AG04450 (cell line): ENCODE results near the gene ZC3H13. TPM values are rescaled to one million over a fixed set of nuclear protein-coding genes. Genes with fewer than 3 reads are reported as not detected.
"Not testable (repeated sequence)": the region's sequence is repeated elsewhere in the genome, so short reads cannot be mapped to it uniquely, and the experiment has no call there.

Experiments
- CTCF ChIA-PET: fragments of 300-600, 350-600 bp; formaldehyde crosslinking; extraction: SDS; loops from one replicate; lab custom pipeline; 2022; ENCODE audit warnings: antibody characterized with exemption, inconsistent platforms; lab: Charles Lee
- POLR2A ChIA-PET: fragments of 350-600 bp; formaldehyde crosslinking; extraction: SDS; loops from one replicate; lab custom pipeline; 2021; ENCODE audit warnings: antibody characterized with exemption, inconsistent platforms; lab: Yijun Ruan, JAX
- DNase-seq: peaks from one replicate; pipeline ENCODE4 v3.0.0-alpha.2; 2011; ENCODE audit warnings: low read depth, low spot score
- H3K27ac ChIP-seq: one replicate; pipeline ENCODE4 v1.5.1; 2012; ENCODE audit warnings: low read depth, low read length, control low read depth
- H3K27me3 ChIP-seq: one replicate; pipeline ENCODE4 v1.6.0; 2012; ENCODE audit warnings: low read length; ENCODE audit not compliant: control insufficient read depth, insufficient read depth
- H3K4me3 ChIP-seq: 2 replicates; pipeline ENCODE4 v1.5.1; 2011; ENCODE audit warnings: mild to moderate bottlenecking, low read depth, low read length, control low read depth
- H3K9me3 ChIP-seq: 2 replicates; pipeline ENCODE4 v1.5.1; 2012; ENCODE audit warnings: low read length; ENCODE audit not compliant: control insufficient read depth, insufficient read depth
- polyA plus RNA-seq: library from polyadenylated mRNA; depleted of rRNA; stranded (reverse); fragments of >200 nt; gene quantifications from 2 replicates; pipeline ENCODE4 v1.2.3, GENCODE V29; 2011
- TF ChIP-seq, protein P1 (sequence below): IDR thresholded peaks from 2 replicates; pipeline ENCODE4 v1.5.1; 2011; ENCODE audit warnings: low read depth, low read length, control low read depth, inconsistent platforms

ZC3H13 gene
- polyA plus RNA-seq, 1 experiment = 10.6 TPM

DNA sequence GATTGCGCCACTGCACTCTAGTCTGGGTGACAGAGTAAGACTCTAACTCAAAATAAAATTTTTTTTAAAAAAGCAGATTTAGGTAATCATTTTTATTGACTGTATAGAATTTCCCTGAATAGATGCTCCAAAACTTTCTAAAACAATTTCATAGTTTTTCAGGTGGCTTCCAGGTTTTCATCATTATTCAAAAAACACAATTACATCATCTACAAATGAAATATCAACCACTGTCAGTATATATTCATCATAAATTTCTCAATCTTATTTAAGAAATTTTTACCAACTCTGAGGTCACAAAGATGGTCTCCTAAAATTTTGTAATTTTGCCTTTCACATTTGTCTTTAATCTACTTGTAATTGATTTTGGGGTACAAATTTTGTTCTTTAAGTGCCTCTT lies 48.1 kb downstream of the ZC3H13 start:
- no peak for DNase-seq
- no peaks in the 10 kb centered on the region for H3K9me3 ChIP-seq
- H3K27me3 ChIP-seq = no peaks in the 10 kb centered on the region
- CTCF ChIA-PET = no interaction called here
- TF ChIP-seq, protein P1, sequence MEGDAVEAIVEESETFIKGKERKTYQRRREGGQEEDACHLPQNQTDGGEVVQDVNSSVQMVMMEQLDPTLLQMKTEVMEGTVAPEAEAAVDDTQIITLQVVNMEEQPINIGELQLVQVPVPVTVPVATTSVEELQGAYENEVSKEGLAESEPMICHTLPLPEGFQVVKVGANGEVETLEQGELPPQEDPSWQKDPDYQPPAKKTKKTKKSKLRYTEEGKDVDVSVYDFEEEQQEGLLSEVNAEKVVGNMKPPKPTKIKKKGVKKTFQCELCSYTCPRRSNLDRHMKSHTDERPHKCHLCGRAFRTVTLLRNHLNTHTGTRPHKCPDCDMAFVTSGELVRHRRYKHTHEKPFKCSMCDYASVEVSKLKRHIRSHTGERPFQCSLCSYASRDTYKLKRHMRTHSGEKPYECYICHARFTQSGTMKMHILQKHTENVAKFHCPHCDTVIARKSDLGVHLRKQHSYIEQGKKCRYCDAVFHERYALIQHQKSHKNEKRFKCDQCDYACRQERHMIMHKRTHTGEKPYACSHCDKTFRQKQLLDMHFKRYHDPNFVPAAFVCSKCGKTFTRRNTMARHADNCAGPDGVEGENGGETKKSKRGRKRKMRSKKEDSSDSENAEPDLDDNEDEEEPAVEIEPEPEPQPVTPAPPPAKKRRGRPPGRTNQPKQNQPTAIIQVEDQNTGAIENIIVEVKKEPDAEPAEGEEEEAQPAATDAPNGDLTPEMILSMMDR = no peak
- H3K4me3 ChIP-seq = no peak overlapping the region
- H3K27ac ChIP-seq = no peak overlapping the region
- POLR2A ChIA-PET = no interaction called here

DNA sequence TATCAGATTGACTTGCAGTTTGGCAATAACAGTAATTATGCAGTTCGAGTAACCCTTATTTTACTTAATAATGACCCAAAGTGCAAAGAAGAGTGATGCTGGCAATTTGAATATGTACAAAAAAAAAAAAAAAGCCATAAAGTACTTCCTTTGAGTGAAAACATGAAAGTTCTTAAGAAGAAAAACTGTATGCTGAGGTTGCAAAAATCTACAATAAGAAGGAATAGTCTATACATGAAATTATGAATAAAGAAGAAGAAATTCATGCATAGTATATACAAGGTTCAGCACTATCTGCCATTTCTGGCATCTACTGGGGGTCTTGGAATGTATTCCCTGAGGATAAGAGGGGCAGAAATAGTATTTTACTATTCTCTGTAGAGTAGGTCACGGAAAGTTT lies 55.9 kb downstream of the ZC3H13 start:
- no peak overlapping the region for H3K27ac ChIP-seq
- TF ChIP-seq, protein P1 = no peak
- no peaks in the 10 kb centered on the region for H3K9me3 ChIP-seq
- DNase-seq = no peak
- no peak overlapping the region for H3K4me3 ChIP-seq
- no peaks in the 10 kb centered on the region for H3K27me3 ChIP-seq
- POLR2A ChIA-PET = no interaction called here
- CTCF ChIA-PET = no interaction called here

DNA sequence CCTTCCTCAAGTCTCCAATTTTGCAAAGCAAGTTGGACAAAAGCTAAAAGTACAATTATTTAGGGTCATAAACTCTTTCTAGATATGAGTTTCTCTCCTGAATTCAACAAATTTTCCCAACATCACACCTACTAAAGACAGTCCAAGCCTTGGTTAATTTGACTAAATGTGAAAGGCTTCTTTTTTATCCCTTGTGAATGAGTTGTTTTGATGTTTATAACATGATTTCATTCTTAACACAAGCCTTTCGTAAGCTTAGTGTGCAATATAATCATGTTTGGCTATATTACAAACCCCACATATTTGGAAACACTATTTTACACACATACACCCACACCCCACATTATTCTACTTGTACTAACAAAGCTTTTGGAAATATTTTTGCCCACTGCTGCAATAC lies 57.3 kb downstream of the ZC3H13 start:
- H3K27me3 ChIP-seq = no peaks in the 10 kb centered on the region
- no peak overlapping the region for H3K4me3 ChIP-seq
- ChIA-PET CTCF (no interaction called here), POLR2A (no interaction called here)
- H3K9me3 ChIP-seq = no peaks in the 10 kb centered on the region
- DNase-seq = no peak
- H3K27ac ChIP-seq = no peak overlapping the region
- TF ChIP-seq, protein P1 = no peak

DNA sequence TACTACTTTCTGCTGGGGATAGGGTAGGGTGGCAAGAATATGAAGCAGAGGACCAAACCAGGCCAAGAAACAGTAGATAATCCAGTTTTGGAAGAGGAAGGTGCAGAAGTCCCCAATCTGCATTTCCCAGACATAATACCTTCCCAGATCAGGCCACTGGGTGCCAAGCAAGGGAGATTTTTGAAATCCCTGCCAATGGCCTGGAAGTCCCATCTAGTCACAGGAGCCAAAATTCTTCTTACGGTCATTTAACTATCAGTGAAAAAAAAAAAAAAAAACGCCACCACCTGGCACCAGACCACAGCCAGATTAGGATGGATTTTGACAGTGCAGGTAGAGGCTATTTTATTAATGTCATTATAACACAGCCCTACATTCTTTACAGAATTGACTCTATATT lies 57.8 kb downstream of the ZC3H13 start:
- ChIA-PET CTCF (no interaction called here), POLR2A (no interaction called here)
- no peaks in the 10 kb centered on the region for H3K9me3 ChIP-seq
- no peak overlapping the region for H3K4me3 ChIP-seq
- no peaks in the 10 kb centered on the region for H3K27me3 ChIP-seq
- TF ChIP-seq, protein P1 = no peak
- no peak overlapping the region for H3K27ac ChIP-seq
- DNase-seq = no peak

DNA sequence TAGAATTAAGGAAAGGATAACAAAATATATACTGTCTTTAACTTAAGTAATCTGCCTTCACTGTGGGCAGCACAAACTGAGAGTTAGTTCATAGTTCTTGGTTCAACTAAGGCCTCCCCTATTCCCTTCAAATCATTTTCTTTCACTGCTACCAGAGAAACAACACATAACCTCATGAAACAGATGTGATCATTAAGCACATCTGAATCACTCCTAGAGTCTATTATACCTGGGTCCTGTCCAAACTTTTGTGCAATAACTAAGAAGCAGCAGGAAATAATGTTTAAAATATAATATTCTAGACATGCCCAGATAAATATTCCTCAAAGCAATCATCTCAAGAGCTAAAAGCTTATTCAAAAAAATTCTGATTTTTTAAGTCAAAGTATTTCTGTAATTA lies 62.9 kb downstream of the ZC3H13 start:
- TF ChIP-seq, protein P1 = no peak
- H3K9me3 ChIP-seq = no peaks in the 10 kb centered on the region
- POLR2A ChIA-PET = no interaction called here
- CTCF ChIA-PET = no interaction called here
- H3K27me3 ChIP-seq = no peaks in the 10 kb centered on the region
- no peak overlapping the region for H3K4me3 ChIP-seq
- DNase-seq = peak; percentile 34
- peak overlapping the region; percentile 33 for H3K27ac ChIP-seq

DNA sequence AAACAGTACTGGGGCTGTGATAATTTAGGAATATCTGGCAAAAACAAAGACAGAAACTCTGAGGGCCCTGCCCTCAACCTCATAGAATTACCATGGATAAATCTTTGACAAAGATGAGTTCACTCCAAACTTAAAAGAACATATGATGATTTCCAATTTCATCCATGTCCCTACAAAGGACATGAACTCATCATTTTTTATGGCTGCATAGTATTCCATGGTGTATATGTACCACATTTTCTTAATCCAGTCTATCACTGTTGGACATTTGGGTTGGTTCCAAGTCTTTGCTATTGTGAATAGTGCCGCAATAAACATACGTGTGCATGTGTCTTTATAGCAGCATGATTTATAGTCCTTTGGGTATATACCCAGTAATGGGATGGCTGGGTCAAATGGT lies 71.4 kb downstream of the ZC3H13 start:
- POLR2A ChIA-PET, H3K4me3 ChIP-seq, DNase-seq, H3K9me3 ChIP-seq, H3K27ac ChIP-seq, H3K27me3 ChIP-seq, CTCF ChIA-PET: not testable (repeated sequence)
